GM19193 (cell line): ENCODE results near the gene SPPL2A.

Experiments
- POLR2A ChIP-seq: IDR thresholded peaks from 4 replicates; pipeline ENCODE4 v1.6.1; 2011; ENCODE audit not compliant: insufficient read depth, insufficient read length; ENCODE audit errors: extremely low read depth

SPPL2A gene

DNA sequence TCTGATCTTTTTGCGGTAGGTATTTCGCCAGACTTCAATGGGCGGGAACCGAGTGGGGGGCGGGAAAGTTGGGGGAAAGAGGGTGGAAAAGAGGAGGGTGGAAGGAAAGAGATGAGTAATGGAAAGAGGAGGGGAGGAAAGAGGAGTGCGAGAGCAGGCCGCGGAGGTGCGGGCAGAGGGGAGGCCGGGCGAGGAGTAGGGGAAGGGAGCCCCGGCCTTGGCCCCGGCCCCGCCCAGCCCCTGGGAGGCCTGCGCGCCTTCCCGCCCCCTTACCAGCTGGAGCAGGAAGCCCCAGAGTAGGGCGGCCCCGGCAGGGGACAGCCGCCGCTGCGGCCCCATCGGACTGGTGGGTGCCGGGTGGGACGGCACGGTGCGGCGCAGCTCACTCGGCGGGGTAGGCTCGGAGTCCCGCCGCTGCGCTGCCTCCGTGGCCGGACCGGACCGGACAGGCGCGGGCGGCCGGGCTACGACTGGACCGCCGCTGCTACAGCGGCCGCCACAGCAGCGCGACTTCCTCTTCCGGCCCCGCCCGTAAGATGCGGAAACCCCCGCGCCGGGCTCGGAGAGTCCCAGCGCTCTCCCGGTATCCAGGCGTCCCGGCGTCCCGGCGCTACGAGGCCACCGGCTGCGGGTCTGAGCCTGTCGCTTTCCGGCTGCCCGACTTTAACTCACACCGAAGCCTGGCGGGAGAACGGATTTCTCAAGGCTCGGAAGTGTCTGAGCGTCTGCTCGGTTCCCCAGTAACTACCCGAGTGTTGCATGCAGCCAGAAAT, at the start of gene SPPL2A:
TSS of gene SPPL2A (minus strand) at position 512 of the 773 bp plus-strand sequence. CDS start at position 339, 173 bp downstream.
- peak; percentile 97 for TF ChIP-seq POLR2A

- no peak for TF ChIP-seq POLR2A
These were observed 49.1 kb upstream of the SPPL2A start for GRCh38 chr15:50814634-50815033.

- TF ChIP-seq POLR2A, result no peak
These were observed 48.4 kb upstream of the SPPL2A start for GRCh38 chr15:50813865-50814264.

DNA sequence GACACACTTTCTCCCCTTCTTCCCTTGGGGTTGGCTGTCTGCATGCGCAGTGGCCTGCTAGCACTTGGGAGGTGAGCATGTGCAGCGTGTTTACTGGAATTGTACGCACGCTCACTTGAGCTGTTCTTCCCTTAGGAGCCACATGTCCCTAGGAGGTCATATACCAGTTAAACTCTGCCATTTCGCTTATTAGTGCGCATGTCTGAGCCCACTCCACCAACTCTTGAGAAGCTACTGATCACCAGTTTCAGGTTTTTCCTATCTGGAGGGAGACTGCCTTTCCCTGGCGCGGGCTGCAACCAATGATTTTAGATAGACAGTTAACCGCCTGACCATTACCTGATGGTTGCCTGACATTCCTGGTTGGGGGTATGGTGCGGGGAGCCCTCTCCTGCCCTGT, 47.6 kb upstream of the SPPL2A start:
- TF ChIP-seq POLR2A, result no peak

GRCh38 chr15:50810128-50810527, 44.6 kb upstream of the SPPL2A start:
- no peak for TF ChIP-seq POLR2A

- no peak for TF ChIP-seq POLR2A
These were observed 43.2 kb upstream of the SPPL2A start for GRCh38 chr15:50808728-50809127.

DNA sequence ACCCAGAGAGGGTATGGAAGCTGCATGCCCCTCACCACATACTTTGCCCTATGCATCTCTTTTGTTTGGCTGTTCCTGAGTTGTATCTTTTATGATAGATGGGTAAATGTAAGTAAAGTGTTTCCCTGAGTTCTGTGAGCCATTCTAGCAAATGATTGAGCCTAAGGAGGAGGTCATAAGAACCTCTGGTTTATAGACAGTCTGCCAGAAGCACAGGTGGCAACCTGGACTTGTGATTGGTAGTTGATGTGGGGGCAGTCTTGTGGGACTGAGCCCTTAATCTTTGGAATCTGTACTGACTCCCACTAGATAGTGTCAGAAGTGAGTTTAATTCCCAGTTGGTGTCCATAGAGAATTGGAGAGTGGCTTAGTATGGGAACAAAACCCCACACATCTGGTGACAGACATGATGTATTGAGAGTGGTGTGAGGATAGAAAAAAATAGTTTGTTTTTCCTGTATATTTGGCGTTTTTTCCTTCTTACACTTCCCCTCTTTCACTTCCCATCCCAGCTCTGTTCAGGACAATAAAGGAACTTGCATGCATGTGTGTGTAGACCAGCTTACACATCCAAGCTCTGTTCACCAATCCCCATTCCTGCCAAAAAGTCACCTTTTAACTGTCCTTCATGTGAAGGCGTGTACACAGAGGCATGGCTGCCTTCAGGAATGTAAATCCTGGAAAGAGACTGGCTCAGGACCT, 38.1 kb upstream of the SPPL2A start:
- no peak for TF ChIP-seq POLR2A

GRCh38 chr15:50800715-50801114, 35.2 kb upstream of the SPPL2A start:
- no peak for TF ChIP-seq POLR2A

- TF ChIP-seq POLR2A, result no peak
These were observed 33.2 kb upstream of the SPPL2A start for GRCh38 chr15:50798684-50799083.

DNA sequence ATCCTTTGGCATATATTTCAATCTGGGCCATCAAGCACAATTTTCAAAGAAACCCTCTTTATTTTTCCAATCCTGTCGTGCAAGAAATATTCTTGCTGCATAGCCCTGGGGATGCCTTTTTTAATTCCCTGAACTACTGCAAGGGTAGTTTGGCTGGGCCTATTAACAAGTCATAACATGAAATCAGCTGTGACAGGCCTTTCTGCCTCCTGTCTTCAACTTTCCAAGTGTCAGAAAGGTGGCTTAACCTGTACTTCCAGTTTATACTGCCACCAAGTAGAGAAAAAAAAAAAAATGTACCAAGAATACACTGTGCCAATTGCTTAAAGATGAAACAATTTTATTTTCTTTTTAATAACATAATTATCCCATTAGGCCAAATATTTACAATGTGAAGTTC, 32.4 kb upstream of the SPPL2A start:
- TF ChIP-seq POLR2A, result no peak

GRCh38 chr15:50791486-50791885, 26.0 kb upstream of the SPPL2A start:
- no peak for TF ChIP-seq POLR2A

DNA sequence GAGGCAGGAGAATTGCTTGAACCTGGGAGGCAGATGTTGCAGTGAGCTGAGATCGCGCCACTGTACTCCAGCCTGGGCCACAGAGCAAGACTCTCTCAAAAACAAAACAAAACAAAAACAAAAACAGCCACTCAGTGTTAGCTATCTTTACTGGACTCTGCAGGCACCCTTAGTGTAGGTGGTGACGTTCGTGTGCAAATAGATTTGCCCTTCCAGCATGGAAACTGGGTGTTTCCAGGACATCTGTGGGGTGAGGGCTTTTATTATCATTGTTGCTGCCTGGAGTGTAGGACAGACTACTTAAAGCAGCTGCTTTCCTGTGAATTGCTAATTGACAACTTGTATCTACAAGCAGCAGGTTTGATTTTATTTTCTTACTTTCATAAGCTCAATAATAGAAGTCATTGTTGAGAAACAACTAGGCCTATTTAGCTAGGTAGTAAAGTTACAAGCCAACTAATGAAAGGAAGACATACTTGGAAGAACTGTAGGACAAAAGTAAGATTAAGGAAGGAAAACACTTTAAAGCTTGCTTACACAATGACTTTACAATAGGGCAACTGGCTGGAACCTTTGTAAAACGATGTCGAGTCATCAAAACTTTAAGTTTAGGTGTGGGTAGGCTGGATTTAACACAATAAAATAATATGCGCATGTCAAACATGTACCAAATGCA, 25.4 kb upstream of the SPPL2A start:
- TF ChIP-seq POLR2A, result no peak

GRCh38 chr15:50786871-50787270, 21.4 kb upstream of the SPPL2A start:
- no peak for TF ChIP-seq POLR2A

GRCh38 chr15:50786438-50786837, 20.9 kb upstream of the SPPL2A start:
- TF ChIP-seq POLR2A, result no peak

GRCh38 chr15:50783895-50784294, 18.4 kb upstream of the SPPL2A start:
- TF ChIP-seq POLR2A, result no peak
